IPS-NIHi11 (cell line): ENCODE measurements around the gene TUBG2.
A peak's percentile ranks its signal among the peaks of the same experiment; 100 is the strongest.
"Not testable (repeated sequence)": the region's sequence is repeated elsewhere in the genome, so short reads cannot be mapped to it uniquely, and the experiment has no call there.

Experiments
- DNase-seq: peaks from one replicate; pipeline ENCODE4 v3.0.0; 2012; ENCODE audit warnings: mixed read lengths, low spot score

TUBG2 gene

DNA sequence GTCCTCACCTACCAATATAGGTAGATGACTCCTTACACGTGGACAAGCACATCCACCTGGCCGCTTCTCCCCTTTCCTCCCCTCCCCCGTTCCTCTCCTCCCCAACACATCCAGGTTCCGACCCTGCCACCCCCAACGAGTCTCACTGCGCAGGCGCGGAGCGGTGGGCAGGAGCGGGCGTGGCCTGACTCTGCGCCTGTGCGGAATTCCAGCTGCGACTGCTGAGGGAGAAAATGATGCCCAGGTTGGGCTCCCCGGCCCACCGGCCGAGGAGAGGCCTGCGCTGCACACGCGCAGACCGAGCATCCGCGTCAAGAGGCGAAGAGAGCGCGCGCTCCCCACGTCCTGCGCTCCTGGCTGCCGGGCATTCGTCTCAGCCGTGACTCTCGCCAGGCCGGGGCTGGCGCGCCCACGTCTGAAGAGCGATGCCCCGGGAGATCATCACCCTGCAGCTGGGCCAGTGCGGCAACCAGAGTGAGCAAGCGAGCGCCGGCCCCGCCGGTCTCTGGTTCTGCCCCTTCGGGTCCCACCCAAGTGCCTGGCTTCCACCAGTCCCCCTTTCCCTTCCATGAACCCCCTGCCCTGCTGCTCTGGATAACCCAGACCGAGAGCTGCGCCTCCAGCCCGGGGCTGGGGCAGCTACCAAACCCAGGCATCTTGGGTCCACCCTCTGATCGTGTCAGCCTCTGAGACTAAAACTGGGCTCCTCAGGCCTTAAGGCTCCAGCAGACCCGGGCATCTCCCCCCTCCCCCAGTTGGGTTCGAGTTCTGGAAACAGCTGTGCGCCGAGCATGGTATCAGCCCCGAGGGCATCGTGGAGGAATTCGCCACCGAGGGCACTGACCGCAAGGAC lies at the start of gene TUBG2:
Gene TUBG2 (plus strand): TSS at position 206 of the 853 bp plus-strand sequence. CDS start 220 bp downstream, at position 426.
- DNase-seq, result peak; percentile 99

DNA sequence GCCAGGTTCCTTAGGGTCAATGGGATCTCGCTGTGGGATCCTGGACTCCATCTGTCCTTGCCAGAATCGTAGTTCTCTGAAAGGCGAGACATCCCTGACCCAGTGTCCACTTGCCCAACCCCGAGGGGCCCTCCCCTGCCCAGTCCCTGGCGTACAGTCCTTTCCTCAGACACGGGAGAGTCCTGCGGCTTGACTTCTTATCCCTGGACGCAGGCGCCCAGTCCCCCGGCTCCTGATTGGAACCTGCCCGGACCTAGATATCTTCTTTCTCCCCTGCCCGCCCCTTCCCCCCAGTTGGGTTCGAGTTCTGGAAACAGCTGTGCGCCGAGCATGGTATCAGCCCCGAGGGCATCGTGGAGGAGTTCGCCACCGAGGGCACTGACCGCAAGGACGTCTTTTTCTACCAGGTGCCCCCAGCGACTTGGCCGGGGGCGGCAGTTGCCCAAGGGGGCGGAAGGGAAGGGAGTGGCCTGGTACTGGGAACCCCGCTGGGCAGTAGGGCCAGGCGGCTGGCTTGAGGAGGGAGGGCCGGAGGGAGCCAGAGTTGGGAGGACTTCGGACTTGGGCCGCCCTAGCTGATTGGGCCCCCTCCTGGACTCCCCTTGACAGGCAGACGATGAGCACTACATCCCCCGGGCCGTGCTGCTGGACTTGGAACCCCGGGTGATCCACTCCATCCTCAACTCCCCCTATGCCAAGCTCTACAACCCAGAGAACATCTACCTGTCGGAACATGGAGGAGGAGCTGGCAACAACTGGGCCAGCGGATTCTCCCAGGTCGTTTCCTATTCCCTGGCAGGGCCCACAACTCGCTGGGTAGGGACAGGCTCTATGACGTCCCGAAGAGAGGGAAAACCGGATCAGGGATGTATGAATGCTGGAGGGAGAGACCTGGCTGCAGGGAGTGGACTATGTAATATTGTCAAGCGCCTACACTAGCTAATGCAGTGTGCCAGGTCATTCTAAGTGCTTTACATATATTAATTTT lies 49.0 kb upstream of the TUBG2 start:
- peak; percentile 59 for DNase-seq

DNA sequence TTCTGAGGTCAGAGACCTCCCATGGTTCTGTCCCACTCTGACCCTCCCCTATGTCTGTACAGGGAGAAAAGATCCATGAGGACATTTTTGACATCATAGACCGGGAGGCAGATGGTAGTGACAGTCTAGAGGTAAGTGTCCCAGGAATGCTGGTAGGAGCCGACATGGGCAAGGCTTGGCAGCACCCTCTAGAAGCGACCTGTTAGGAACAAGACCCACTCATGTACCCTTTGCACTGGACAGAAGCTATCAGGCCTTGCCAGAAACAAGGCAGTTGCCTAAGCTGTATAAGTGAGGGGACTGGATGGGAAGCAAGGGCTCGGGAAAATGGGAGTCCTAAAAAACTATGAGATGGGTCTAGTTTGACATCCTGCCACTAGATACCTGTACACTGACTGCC lies 47.1 kb upstream of the TUBG2 start:
- DNase-seq, result no peak

GRCh38 chr17:42613699-42614295 lies 45.3 kb upstream of the TUBG2 start:
- no peak for DNase-seq

- DNase-seq, result no peak
Observed at GRCh38 chr17:42617956-42618431, 41.1 kb upstream of the TUBG2 start.

- peak; percentile 77 for DNase-seq
Observed at GRCh38 chr17:42618442-42619150, 40.5 kb upstream of the TUBG2 start.

GRCh38 chr17:42621987-42622386 lies 37.1 kb upstream of the TUBG2 start:
- not testable (repeated sequence) for DNase-seq

- no peak for DNase-seq
Observed at GRCh38 chr17:42623271-42623670, 35.8 kb upstream of the TUBG2 start.

- no peak for DNase-seq
Observed at GRCh38 chr17:42623732-42624596, 35.1 kb upstream of the TUBG2 start.

DNA sequence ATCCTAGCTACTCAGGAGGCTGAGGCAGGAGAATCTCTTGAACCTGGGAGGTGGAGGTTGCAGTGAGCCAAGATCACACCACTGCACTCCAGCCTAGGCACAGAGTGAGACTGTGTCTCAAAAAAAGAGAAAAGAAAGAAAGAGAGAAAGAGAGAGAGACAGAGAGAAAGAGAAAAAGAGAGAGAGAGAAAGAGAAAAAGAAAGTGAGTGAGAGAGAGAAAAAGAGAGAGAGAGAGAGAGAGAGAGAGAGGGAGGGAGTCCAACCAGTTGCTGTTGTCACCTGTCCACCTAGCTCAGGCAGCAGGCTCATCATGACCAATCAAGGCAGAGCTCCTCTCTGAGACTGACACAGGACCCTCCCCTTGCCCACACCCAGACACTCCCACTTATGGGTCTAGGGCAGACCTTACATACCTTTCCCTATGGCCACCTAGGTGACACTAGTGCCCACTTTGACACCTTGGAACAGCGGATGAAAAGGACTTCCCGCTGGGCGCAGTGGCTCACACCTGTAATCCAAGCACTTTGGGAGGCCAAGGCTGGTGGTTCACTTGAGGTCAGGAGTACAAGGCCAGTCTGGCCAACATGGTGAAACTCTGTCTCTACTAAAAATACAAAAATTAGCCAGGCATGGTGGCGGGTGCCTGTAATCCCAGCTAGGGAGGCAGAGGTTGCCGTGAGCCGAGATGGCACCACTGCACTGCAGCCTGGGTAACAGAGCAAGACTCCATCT lies 31.9 kb upstream of the TUBG2 start:
- peak; percentile 65 for DNase-seq

- DNase-seq, result no peak
Observed at GRCh38 chr17:42629411-42630009, 29.6 kb upstream of the TUBG2 start.

- no peak for DNase-seq
Observed at GRCh38 chr17:42632949-42633444, 26.1 kb upstream of the TUBG2 start.

DNA sequence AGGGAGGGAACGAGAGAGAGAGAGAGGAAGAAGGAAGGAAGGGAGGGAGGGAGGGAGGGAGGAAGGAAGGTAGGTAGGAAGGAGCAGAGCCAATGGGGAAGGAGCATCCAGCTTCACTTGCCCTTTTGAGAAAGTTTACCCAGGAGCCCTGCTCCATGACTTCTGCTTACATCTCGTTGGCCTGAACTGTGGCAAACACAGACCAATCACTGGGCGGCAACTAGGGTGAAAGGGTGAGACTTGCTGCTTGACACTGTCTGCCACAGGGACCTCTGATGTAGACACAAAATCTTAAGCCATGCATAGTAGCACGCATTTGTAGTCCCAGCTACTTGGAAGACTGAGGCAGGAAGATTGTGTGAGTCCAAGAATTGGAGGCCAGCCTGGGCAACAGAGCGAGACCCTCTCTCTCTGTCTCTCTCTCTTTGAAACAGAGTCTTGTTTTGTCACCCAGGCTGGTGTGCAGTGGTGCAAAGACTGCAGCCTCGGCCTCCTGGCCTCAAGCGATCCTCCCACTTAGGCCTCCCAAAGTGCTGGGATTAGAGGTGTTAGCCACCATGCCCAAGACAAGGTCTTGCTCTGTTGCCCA lies 19.5 kb upstream of the TUBG2 start:
- DNase-seq, result no peak

GRCh38 chr17:42640121-42640520 lies 19.0 kb upstream of the TUBG2 start:
- DNase-seq, result no peak

GRCh38 chr17:42642336-42642735 lies 16.7 kb upstream of the TUBG2 start:
- peak; percentile 47 for DNase-seq

DNA sequence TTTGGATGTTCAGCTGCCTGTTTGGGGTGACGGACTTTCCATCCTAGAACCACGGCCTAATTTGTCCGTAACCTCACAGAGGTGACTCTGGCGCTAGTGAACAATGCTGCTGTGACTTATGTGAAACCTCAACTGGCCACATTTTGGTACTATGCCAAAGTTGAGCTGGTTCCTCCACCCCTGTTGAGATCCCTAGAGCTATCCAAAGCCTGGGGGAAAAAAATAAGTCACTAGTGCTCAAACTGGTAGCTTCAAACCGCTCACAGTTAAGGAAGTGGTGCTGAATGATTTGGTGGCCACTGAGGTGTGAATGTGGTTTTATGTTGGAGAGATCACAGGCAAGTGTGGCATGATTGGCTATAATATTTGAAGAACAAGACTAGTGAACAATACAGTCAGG lies 11.3 kb upstream of the TUBG2 start:
- no peak for DNase-seq

GRCh38 chr17:42651392-42651791 lies 7.7 kb upstream of the TUBG2 start:
- DNase-seq, result no peak

GRCh38 chr17:42653179-42654124 lies 5.6 kb upstream of the TUBG2 start:
- peak; percentile 35 for DNase-seq
